Measurements from ENCODE around the gene RSPO3.

DNA sequence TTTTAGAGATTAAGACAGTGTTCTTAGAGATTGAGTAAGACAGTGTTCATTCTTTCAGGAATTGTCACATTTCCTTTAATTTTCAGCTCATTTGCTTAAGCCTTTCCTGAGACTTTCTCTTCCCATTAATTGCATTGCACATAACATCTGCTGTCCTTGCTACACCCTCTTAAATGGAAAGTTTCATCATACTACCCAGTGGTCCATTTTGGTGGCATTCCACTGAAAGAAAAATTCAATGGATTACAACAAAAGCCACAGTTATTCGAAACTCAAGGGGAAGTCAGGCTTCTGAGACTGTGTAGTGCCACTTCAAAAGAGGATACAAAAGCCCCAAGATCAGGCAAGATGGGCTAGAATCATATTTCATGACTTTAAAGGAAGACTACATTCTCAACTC is 64.0 kb downstream of the RSPO3 start:
- TF ChIP-seq SMAD3 (CRISPR knock-in tag; conservative IDR thresholded peaks at IDR 0.05) (no peak), RB1 (IDR thresholded peaks at IDR 0.05; ENCODE audit: low read depth) (no peak), EZH2 (IDR thresholded peaks at IDR 0.05; ENCODE audit: borderline replicate concordance, low read depth, low read length) (no peak), RBM25 (IDR thresholded peaks at IDR 0.05; ENCODE audit: low read depth, low read length, severe bottlenecking) (no peak), ARID2 (IDR thresholded peaks at IDR 0.05) (no peak), TEAD1 (CRISPR knock-in tag; IDR thresholded peaks at IDR 0.05) (no peak), XRCC4 (IDR thresholded peaks at IDR 0.05; ENCODE audit: extremely low read depth, insufficient read depth, insufficient read length) (no peak), HIVEP1 (CRISPR knock-in tag; IDR thresholded peaks at IDR 0.05) (no peak)
- TF ChIP-seq, protein P1, sequence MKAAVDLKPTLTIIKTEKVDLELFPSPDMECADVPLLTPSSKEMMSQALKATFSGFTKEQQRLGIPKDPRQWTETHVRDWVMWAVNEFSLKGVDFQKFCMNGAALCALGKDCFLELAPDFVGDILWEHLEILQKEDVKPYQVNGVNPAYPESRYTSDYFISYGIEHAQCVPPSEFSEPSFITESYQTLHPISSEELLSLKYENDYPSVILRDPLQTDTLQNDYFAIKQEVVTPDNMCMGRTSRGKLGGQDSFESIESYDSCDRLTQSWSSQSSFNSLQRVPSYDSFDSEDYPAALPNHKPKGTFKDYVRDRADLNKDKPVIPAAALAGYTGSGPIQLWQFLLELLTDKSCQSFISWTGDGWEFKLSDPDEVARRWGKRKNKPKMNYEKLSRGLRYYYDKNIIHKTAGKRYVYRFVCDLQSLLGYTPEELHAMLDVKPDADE (conservative IDR thresholded peaks at IDR 0.05; ENCODE audit: control insufficient read depth, low read depth, low read length): no peak
- TF ChIP-seq, protein P2, sequence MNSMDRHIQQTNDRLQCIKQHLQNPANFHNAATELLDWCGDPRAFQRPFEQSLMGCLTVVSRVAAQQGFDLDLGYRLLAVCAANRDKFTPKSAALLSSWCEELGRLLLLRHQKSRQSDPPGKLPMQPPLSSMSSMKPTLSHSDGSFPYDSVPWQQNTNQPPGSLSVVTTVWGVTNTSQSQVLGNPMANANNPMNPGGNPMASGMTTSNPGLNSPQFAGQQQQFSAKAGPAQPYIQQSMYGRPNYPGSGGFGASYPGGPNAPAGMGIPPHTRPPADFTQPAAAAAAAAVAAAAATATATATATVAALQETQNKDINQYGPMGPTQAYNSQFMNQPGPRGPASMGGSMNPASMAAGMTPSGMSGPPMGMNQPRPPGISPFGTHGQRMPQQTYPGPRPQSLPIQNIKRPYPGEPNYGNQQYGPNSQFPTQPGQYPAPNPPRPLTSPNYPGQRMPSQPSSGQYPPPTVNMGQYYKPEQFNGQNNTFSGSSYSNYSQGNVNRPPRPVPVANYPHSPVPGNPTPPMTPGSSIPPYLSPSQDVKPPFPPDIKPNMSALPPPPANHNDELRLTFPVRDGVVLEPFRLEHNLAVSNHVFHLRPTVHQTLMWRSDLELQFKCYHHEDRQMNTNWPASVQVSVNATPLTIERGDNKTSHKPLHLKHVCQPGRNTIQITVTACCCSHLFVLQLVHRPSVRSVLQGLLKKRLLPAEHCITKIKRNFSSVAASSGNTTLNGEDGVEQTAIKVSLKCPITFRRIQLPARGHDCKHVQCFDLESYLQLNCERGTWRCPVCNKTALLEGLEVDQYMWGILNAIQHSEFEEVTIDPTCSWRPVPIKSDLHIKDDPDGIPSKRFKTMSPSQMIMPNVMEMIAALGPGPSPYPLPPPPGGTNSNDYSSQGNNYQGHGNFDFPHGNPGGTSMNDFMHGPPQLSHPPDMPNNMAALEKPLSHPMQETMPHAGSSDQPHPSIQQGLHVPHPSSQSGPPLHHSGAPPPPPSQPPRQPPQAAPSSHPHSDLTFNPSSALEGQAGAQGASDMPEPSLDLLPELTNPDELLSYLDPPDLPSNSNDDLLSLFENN (IDR thresholded peaks at IDR 0.05; ENCODE audit: low read depth in 2 of 2, low read length in 2 of 2): no peak
- TF ChIP-seq, protein P3, sequence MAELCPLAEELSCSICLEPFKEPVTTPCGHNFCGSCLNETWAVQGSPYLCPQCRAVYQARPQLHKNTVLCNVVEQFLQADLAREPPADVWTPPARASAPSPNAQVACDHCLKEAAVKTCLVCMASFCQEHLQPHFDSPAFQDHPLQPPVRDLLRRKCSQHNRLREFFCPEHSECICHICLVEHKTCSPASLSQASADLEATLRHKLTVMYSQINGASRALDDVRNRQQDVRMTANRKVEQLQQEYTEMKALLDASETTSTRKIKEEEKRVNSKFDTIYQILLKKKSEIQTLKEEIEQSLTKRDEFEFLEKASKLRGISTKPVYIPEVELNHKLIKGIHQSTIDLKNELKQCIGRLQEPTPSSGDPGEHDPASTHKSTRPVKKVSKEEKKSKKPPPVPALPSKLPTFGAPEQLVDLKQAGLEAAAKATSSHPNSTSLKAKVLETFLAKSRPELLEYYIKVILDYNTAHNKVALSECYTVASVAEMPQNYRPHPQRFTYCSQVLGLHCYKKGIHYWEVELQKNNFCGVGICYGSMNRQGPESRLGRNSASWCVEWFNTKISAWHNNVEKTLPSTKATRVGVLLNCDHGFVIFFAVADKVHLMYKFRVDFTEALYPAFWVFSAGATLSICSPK (IDR thresholded peaks at IDR 0.05; ENCODE audit: borderline replicate concordance): no peak
- TF ChIP-seq, protein P4, sequence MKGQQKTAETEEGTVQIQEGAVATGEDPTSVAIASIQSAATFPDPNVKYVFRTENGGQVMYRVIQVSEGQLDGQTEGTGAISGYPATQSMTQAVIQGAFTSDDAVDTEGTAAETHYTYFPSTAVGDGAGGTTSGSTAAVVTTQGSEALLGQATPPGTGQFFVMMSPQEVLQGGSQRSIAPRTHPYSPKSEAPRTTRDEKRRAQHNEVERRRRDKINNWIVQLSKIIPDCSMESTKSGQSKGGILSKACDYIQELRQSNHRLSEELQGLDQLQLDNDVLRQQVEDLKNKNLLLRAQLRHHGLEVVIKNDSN (CRISPR knock-in tag; IDR thresholded peaks at IDR 0.05): no peak
- TF ChIP-seq, protein P5, sequence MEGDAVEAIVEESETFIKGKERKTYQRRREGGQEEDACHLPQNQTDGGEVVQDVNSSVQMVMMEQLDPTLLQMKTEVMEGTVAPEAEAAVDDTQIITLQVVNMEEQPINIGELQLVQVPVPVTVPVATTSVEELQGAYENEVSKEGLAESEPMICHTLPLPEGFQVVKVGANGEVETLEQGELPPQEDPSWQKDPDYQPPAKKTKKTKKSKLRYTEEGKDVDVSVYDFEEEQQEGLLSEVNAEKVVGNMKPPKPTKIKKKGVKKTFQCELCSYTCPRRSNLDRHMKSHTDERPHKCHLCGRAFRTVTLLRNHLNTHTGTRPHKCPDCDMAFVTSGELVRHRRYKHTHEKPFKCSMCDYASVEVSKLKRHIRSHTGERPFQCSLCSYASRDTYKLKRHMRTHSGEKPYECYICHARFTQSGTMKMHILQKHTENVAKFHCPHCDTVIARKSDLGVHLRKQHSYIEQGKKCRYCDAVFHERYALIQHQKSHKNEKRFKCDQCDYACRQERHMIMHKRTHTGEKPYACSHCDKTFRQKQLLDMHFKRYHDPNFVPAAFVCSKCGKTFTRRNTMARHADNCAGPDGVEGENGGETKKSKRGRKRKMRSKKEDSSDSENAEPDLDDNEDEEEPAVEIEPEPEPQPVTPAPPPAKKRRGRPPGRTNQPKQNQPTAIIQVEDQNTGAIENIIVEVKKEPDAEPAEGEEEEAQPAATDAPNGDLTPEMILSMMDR (IDR thresholded peaks at IDR 0.05 in 2 of 3, conservative IDR thresholded peaks at IDR 0.05 in 1 of 3; ENCODE audit: insufficient read depth in 2 of 3, low read depth in 1 of 3, low read length in 3 of 3): no peak

All from K562 (cell line).